Body of pancreas (tissue), 4 donors: ENCODE results near the gene TENT4A.

Experiments used
- POLR2A ChIP-seq, 3 donors: fragments of 450-650 bp; IDR thresholded peaks; one replicate each; pipeline ENCODE4 v1.6.1; 2016; ENCODE audit warnings: antibody characterized with exemption in 3 of 3, mild to moderate bottlenecking in 2 of 3
- TF ChIP-seq, protein P1 (sequence below), 7 experiments: fragments of 450-650 bp in 4 of 7; fragments of 200-600 bp in 3 of 7; sonication (generic) in 3 of 7; IDR thresholded peaks; one replicate each; pipeline ENCODE4 v1.5.1; 2016 to 2019; ENCODE audit warnings: antibody characterized with exemption in 7 of 7

DNA sequence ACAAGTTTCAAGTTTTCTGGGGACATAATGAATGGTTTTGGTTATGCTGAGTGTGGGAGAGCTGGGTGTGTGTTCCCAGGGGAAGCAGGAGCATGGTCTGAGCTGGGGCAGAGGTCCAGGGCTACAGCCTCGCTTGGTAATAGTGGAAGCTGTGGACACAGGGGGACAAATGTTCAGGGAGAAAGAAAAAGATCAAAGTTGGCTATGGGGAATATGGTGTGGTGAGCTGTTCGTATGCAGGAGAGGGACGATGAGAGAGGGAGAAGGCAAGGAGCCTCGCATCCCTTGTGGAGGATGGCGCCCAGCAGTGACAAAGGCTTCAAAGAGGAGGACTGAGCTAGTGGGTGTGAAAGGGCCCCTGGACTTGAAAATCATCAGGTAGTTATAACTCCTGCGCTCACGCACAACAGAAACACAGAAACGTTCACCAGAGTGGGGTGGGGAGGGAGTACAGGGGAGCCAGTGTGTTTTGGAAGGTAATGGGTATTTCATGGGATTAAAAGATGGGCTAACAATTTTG is 77.2 kb downstream of the TENT4A start:
- TF ChIP-seq, protein P1, sequence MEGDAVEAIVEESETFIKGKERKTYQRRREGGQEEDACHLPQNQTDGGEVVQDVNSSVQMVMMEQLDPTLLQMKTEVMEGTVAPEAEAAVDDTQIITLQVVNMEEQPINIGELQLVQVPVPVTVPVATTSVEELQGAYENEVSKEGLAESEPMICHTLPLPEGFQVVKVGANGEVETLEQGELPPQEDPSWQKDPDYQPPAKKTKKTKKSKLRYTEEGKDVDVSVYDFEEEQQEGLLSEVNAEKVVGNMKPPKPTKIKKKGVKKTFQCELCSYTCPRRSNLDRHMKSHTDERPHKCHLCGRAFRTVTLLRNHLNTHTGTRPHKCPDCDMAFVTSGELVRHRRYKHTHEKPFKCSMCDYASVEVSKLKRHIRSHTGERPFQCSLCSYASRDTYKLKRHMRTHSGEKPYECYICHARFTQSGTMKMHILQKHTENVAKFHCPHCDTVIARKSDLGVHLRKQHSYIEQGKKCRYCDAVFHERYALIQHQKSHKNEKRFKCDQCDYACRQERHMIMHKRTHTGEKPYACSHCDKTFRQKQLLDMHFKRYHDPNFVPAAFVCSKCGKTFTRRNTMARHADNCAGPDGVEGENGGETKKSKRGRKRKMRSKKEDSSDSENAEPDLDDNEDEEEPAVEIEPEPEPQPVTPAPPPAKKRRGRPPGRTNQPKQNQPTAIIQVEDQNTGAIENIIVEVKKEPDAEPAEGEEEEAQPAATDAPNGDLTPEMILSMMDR (IDR thresholded peaks at IDR 0.05), result no peak
- TF ChIP-seq POLR2A (IDR thresholded peaks at IDR 0.05), result no peak
